SK-N-SH (cell line): ENCODE data around the gene PPP1CA. TPM values are rescaled to one million over a fixed set of nuclear protein-coding genes. Genes with fewer than 3 reads are reported as not detected.

ENCODE experiments used
- CTCF ChIA-PET: fragments of 300-600, 350-600 bp; formaldehyde crosslinking; extraction: SDS; loops from one replicate; lab custom pipeline; 2021; lab: Yijun Ruan, JAX
- POLR2A ChIA-PET: fragments of 350-600 bp; sonication (Branson Sonifier 250); formaldehyde crosslinking; extraction: SDS; loops from one replicate; lab custom pipeline; 2020; ENCODE audit warnings: antibody characterized with exemption, inconsistent platforms; lab: Yijun Ruan, JAX
- DNase-seq: peaks from one replicate; pipeline ENCODE4 v3.0.0; 2012
- H2AFZ ChIP-seq: fragments of 200-600 bp; sonication (generic); 2 replicates; pipeline ENCODE4 v1.8.1; 2016; ENCODE audit warnings: antibody characterized with exemption, mild to moderate bottlenecking, low read depth
- H3F3A ChIP-seq: fragments of 200-600 bp; sonication (generic); replicated peaks from 2 replicates; pipeline ENCODE3; 2016; ENCODE audit warnings: antibody characterized with exemption, mild to moderate bottlenecking; ENCODE audit not compliant: insufficient read depth
- H3K27ac ChIP-seq, 2 experiments: fragments of 200-500 bp in 1 of 2; fragments of 200-600 bp in 1 of 2; sonication (Bioruptor generic) in 1 of 2; sonication (generic), shearing (Covaris generic) in 1 of 2; 2 replicates each; pipeline versions ENCODE4 v1.5.1 to v1.6.1; 2014 to 2016; ENCODE audit warnings: low read depth in 2 of 2, inconsistent platforms in 1 of 2, low read length in 1 of 2, mild to moderate bottlenecking in 1 of 2, mixed read lengths in 1 of 2
- H3K27me3 ChIP-seq: fragments of 200-600 bp; sonication (generic), shearing (Covaris generic); 2 replicates; pipeline ENCODE4 v1.6.1; 2016; ENCODE audit warnings: mixed run types; ENCODE audit not compliant: insufficient read depth
- H3K36me3 ChIP-seq, 2 experiments: fragments of 200-500 bp in 1 of 2; fragments of 200-600 bp in 1 of 2; sonication (Bioruptor generic) in 1 of 2; sonication (generic) in 1 of 2; replicated peaks in 1 of 2; 2 replicates each; pipeline versions ENCODE3 to v1.5.1; 2014 to 2016; ENCODE audit warnings: low read length in 1 of 2, mild to moderate bottlenecking in 1 of 2; ENCODE audit not compliant: insufficient read depth in 2 of 2, control insufficient read depth in 1 of 2
- H3K4me1 ChIP-seq, 2 experiments: fragments of 200-500 bp in 1 of 2; fragments of 200-600 bp in 1 of 2; sonication (Bioruptor generic) in 1 of 2; sonication (generic), shearing (Covaris generic) in 1 of 2; 2 replicates each; pipeline versions ENCODE4 v1.5.1 to v1.6.1; 2014 to 2016; ENCODE audit warnings: low read depth in 1 of 2, low read length in 1 of 2, mixed run types in 1 of 2; ENCODE audit not compliant: insufficient read depth in 2 of 2, control insufficient read depth in 1 of 2
- H3K4me2 ChIP-seq: fragments of 200-600 bp; sonication (generic), shearing (Covaris generic); 2 replicates; pipeline ENCODE4 v1.6.1; 2017; ENCODE audit warnings: mixed run types
- H3K4me3 ChIP-seq, 2 experiments: fragments of 200-500 bp in 1 of 2; fragments of 200-600 bp in 1 of 2; sonication (Bioruptor generic) in 1 of 2; sonication (generic), shearing (Covaris generic) in 1 of 2; 2 replicates each; pipeline versions ENCODE4 v1.5.1 to v1.8.1; 2014 to 2016; ENCODE audit warnings: low read depth in 2 of 2, inconsistent platforms in 1 of 2, low read length in 1 of 2, mild to moderate bottlenecking in 1 of 2, mixed read lengths in 1 of 2, moderate library complexity in 1 of 2
- H3K79me2 ChIP-seq: fragments of 200-600 bp; sonication (generic); 2 replicates; pipeline ENCODE4 v1.8.1; 2017; ENCODE audit warnings: mild to moderate bottlenecking; ENCODE audit not compliant: insufficient read depth
- H3K9ac ChIP-seq: fragments of 200-600 bp; sonication (generic); 2 replicates; pipeline ENCODE4 v1.6.1; 2017; ENCODE audit warnings: mixed run types
- H3K9me2 ChIP-seq: fragments of 200-600 bp; sonication (generic); 2 replicates; pipeline ENCODE4 v1.6.1; 2017; ENCODE audit warnings: mixed run types
- H3K9me3 ChIP-seq: fragments of 200-600 bp; sonication (generic); 2 replicates; pipeline ENCODE4 v1.6.1; 2017; ENCODE audit warnings: mixed run types, mild to moderate bottlenecking, moderate library complexity
- H4K20me1 ChIP-seq: fragments of 200-600 bp; sonication (generic); 2 replicates; pipeline ENCODE4 v1.6.1; 2017; ENCODE audit warnings: mild to moderate bottlenecking, mixed run types; ENCODE audit not compliant: insufficient read depth
- ELF1 ChIP-seq: IDR thresholded peaks from 2 replicates; pipeline ENCODE4 v1.4.0; 2012
- EZH2phosphoT487 ChIP-seq: fragments of 200-600 bp; sonication (generic); IDR thresholded peaks from 2 replicates; pipeline ENCODE4 v1.6.1; 2017; ENCODE audit warnings: low read depth, mixed run types, mild to moderate bottlenecking, antibody characterized with exemption, moderate library complexity, borderline replicate concordance
- FOSL2 ChIP-seq: IDR thresholded peaks from 2 replicates; pipeline ENCODE4 v1.4.0; 2012; ENCODE audit warnings: low read depth, mild to moderate bottlenecking, moderate library complexity, borderline replicate concordance
- FOXJ3 ChIP-seq: sonication (generic); formaldehyde crosslinking; IDR thresholded peaks from 2 replicates; pipeline ENCODE4 v1.5.1; 2020; ENCODE audit warnings: mild to moderate bottlenecking, missing genetic modification reagents
- FOXM1 ChIP-seq: IDR thresholded peaks from 2 replicates; pipeline ENCODE4 v1.4.0; 2012; ENCODE audit warnings: low read depth, mild to moderate bottlenecking
- GATA2 ChIP-seq: sonication (generic); formaldehyde crosslinking; IDR thresholded peaks from 2 replicates; pipeline ENCODE4 v1.5.0; 2020; ENCODE audit warnings: mild to moderate bottlenecking, missing genetic modification reagents
- MEF2A ChIP-seq: IDR thresholded peaks from 2 replicates; pipeline ENCODE4 v1.4.0; 2012; ENCODE audit warnings: low read depth, borderline replicate concordance
- NFIC ChIP-seq: IDR thresholded peaks from 2 replicates; pipeline ENCODE4 v1.4.0; 2012; ENCODE audit warnings: borderline replicate concordance
- NRF1 ChIP-seq: IDR thresholded peaks from 2 replicates; pipeline ENCODE4 v1.6.1; 2012; ENCODE audit warnings: low read depth, mild to moderate bottlenecking, low read length
- PBX3 ChIP-seq: IDR thresholded peaks from 2 replicates; pipeline ENCODE4; 2012
- RAD21 ChIP-seq: IDR thresholded peaks from 2 replicates; pipeline ENCODE4 v1.6.1; 2012; ENCODE audit warnings: mild to moderate bottlenecking, low read length
- RCOR1 ChIP-seq: fragments of 150-350 bp; IDR thresholded peaks from 2 replicates; pipeline ENCODE4 v1.6.1; 2017; ENCODE audit warnings: antibody characterized with exemption, low read length
- RFX5 ChIP-seq: IDR thresholded peaks from 2 replicates; pipeline ENCODE4 v1.6.1; 2012; ENCODE audit warnings: mild to moderate bottlenecking, improper control_type of control experiment, low read length
- RXRA ChIP-seq: IDR thresholded peaks from 2 replicates; pipeline ENCODE4 v1.4.0; 2012; ENCODE audit warnings: low read depth, mild to moderate bottlenecking, borderline replicate concordance
- SIN3A ChIP-seq: IDR thresholded peaks from 2 replicates; pipeline ENCODE4 v1.6.1; 2012; ENCODE audit warnings: low read depth, mild to moderate bottlenecking, low read length, moderate library complexity, borderline replicate concordance
- SMC3 ChIP-seq: IDR thresholded peaks from 2 replicates; pipeline ENCODE4 v1.6.1; 2012; ENCODE audit warnings: low read depth, low read length, improper control_type of control experiment
- TCF12 ChIP-seq: IDR thresholded peaks from 2 replicates; pipeline ENCODE4 v1.4.0; 2012
- TEAD4 ChIP-seq: IDR thresholded peaks from 2 replicates; pipeline ENCODE4 v1.4.0; 2012; ENCODE audit warnings: mild to moderate bottlenecking, borderline replicate concordance; ENCODE audit not compliant: insufficient read depth
- USF2 ChIP-seq: fragments of 150-350 bp; IDR thresholded peaks from 2 replicates; pipeline ENCODE4 v1.6.1; 2017; ENCODE audit warnings: antibody characterized with exemption, low read length, low read depth, borderline replicate concordance
- YY1 ChIP-seq: IDR thresholded peaks from 2 replicates; pipeline ENCODE4 v1.4.0; 2012; ENCODE audit warnings: low read depth, mild to moderate bottlenecking
- WGBS: methylation state at CpG from one replicate; pipeline ENCODE4 v1.1.6; 2017; ENCODE audit warnings: low lambda C conversion rate; 5-methylcytosine and 5-hydroxymethylcytosine counted together
- polyA plus RNA-seq, 3 experiments: library from polyadenylated mRNA; depleted of rRNA; stranded (reverse); fragments of >200 nt; gene quantifications; 2 replicates each; pipeline ENCODE4 v1.2.3, GENCODE V29; 2012
- TF ChIP-seq, protein P1 (sequence below): IDR thresholded peaks from 2 replicates; pipeline ENCODE4 v1.6.1; 2012; ENCODE audit warnings: mild to moderate bottlenecking, low read depth, low read length, moderate library complexity
- TF ChIP-seq, protein P2 (sequence below): fragments of 150-350 bp; IDR thresholded peaks from 2 replicates; pipeline ENCODE4 v1.6.1; 2016; ENCODE audit warnings: mild to moderate bottlenecking, low read depth, low read length
- TF ChIP-seq, protein P3 (sequence below): IDR thresholded peaks from 2 replicates; pipeline ENCODE4 v1.4.0; 2012; ENCODE audit warnings: low read depth

PPP1CA gene
- polyA plus RNA-seq, 1 of the 3 experiments (the other 2 are of a cell fraction), result 261 TPM

DNA sequence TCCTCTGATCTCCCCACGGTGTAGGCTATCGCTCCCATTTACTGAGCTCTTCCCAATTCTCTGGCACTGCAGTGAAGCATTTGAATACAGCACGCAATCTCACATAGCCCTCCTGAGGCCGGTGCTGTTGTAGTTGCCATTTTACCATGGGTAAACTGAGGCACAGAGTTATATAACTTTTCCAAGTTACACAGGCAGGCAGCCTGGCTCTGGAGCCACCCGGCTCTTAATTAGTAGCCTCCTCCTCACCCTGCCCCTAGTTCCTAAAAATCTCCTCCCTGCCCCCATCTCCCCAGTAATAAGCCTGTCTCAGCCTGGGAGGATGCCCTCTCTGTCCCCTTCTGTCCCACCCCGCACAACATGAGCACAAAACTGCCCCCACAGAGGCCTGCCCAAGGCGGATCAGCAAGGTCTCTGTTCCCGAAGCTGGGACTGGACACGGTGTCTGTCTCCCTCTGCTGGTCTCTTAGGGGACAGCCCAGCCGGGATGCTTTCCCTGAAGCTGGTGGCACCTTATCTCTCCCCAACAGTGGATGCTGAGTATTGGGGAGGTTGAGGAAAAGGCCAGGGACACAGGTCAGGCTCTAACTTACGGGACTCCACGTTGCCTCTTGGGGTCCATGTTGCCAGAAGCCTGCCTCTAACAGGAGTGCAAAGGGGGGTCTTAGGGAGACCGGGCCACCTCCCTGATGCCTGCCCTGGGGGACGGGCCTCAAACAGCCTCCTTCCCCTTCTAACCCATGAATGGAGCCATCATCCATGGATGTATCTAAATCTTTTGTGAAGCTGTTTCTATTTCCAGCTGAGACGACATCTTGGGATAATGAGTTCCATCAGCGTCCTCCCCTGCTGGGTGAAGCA is 19.2 kb downstream of the PPP1CA start (continued):
- TF ChIP-seq, protein P1, sequence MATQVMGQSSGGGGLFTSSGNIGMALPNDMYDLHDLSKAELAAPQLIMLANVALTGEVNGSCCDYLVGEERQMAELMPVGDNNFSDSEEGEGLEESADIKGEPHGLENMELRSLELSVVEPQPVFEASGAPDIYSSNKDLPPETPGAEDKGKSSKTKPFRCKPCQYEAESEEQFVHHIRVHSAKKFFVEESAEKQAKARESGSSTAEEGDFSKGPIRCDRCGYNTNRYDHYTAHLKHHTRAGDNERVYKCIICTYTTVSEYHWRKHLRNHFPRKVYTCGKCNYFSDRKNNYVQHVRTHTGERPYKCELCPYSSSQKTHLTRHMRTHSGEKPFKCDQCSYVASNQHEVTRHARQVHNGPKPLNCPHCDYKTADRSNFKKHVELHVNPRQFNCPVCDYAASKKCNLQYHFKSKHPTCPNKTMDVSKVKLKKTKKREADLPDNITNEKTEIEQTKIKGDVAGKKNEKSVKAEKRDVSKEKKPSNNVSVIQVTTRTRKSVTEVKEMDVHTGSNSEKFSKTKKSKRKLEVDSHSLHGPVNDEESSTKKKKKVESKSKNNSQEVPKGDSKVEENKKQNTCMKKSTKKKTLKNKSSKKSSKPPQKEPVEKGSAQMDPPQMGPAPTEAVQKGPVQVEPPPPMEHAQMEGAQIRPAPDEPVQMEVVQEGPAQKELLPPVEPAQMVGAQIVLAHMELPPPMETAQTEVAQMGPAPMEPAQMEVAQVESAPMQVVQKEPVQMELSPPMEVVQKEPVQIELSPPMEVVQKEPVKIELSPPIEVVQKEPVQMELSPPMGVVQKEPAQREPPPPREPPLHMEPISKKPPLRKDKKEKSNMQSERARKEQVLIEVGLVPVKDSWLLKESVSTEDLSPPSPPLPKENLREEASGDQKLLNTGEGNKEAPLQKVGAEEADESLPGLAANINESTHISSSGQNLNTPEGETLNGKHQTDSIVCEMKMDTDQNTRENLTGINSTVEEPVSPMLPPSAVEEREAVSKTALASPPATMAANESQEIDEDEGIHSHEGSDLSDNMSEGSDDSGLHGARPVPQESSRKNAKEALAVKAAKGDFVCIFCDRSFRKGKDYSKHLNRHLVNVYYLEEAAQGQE, result no peak
- TF ChIP-seq YY1, result no peak
- no peak for TF ChIP-seq MEF2A
- no peak for TF ChIP-seq FOXM1
- TF ChIP-seq RFX5, result no peak
- no peak for TF ChIP-seq RCOR1
- TF ChIP-seq USF2, result no peak
- no peak for TF ChIP-seq NRF1
- TF ChIP-seq ELF1, result no peak
- TF ChIP-seq, protein P2, sequence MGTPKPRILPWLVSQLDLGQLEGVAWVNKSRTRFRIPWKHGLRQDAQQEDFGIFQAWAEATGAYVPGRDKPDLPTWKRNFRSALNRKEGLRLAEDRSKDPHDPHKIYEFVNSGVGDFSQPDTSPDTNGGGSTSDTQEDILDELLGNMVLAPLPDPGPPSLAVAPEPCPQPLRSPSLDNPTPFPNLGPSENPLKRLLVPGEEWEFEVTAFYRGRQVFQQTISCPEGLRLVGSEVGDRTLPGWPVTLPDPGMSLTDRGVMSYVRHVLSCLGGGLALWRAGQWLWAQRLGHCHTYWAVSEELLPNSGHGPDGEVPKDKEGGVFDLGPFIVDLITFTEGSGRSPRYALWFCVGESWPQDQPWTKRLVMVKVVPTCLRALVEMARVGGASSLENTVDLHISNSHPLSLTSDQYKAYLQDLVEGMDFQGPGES, result no peak
- no peak for TF ChIP-seq EZH2phosphoT487

GRCh38 chr11:67381244-67381972 is 20.2 kb downstream of the PPP1CA start:
- ChIA-PET POLR2A (interaction anchor here (1.1 to 2.8 kb wide), 3 partner anchors 11 to 30 kb away, joined by 4 to 9 read pairs (median 5); partner anchors contain the start of genes POLD4 and RAD9A), CTCF (interaction anchor here (0.8 to 19.7 kb wide), 23 partner anchors 8 to 328 kb away, joined by 3 to 955 read pairs (median 8); partner anchors contain the start of genes CLCF1, POLD4, RAD9A and TMEM134)
- Histone ChIP-seq H3K79me2 (no peaks in the 10 kb centered on the region), H3K9me3 (no peaks in the 10 kb centered on the region), H3F3A (peaks cover 22% of the 10 kb centered on the region), H4K20me1 (no peaks in the 10 kb centered on the region), H3K4me3 (no peak overlapping the region), H3K9ac (no peak overlapping the region), H2AFZ (no peak overlapping the region), H3K4me1 (peaks cover 20 to 33% of the 10 kb centered on the region in 2 experiments; a peak in 3 of 4 replicates), H3K27me3 (no peaks in the 10 kb centered on the region), H3K27ac (no peak overlapping the region), H3K4me2 (no peak overlapping the region; the same call in 1 of the 2 replicates), H3K36me3 (no peaks in the 10 kb centered on the region), H3K9me2 (no peaks in the 10 kb centered on the region)
- WGBS, result 98% methylated on average over 11 of the region's 13 CpGs
- no peak for DNase-seq
- TF ChIP-seq FOXM1, result no peak
- TF ChIP-seq, protein P3, sequence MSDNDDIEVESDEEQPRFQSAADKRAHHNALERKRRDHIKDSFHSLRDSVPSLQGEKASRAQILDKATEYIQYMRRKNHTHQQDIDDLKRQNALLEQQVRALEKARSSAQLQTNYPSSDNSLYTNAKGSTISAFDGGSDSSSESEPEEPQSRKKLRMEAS, result no peak
- TF ChIP-seq PBX3, result no peak
- TF ChIP-seq FOSL2, result no peak
- no peak for TF ChIP-seq TCF12
- no peak for TF ChIP-seq RXRA
- no peak for TF ChIP-seq ELF1
- no peak for TF ChIP-seq FOXJ3 (CRISPR knock-in tag)
- TF ChIP-seq YY1, result no peak
- no peak for TF ChIP-seq NFIC
- TF ChIP-seq TEAD4, result no peak
- TF ChIP-seq SIN3A, result no peak
- no peak for TF ChIP-seq RAD21
- TF ChIP-seq GATA2 (CRISPR knock-in tag), result no peak
- no peak for TF ChIP-seq MEF2A
- TF ChIP-seq SMC3, result no peak
